ENCODE results near the gene TPRN.

Gene TPRN

DNA sequence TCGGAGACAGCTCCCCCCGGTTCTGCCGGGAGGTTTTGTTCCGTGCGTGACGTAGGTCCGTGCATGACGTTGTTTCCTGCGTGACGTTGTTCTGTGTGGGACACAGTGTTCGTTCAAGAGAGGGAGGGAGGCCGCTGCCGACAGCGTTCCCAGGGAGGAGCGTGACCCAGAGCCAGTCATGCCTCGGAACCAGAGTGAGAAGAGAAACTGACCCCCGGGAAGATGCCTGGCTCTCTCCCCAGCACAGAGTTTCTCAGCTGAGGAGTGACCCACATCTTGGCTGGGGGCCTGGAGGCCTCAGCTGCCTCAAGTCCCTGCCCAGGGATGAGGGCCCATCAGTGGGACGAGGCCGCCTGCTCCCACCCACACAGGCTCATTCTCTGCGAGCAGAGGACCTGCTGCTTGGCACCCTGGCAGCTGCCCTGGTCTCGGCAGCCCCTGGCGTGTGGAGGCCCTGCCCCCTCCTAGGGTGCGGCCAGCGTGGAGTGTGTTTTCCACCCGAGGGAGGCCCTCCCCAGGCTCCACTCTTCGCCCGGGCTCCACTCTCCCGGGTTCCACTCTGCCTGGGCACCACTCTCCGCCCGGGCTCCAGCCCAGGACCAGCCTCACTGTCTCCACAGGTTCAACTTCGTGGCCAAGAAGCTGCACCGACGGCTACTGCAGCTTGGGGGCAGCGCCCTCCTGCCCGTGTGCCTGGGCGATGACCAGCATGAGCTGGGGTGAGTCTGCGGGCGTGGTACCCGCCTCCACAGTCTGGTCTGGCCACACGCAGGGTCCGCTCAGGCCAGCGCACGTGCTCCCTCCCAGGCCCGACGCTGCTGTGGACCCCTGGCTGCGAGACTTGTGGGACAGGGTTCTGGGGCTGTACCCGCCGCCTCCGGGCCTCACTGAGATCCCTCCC lies 12.9 kb upstream of the TPRN start:
- no peak overlapping the region for H3K27ac Mint-ChIP-seq
- ATAC-seq (no peak), DNase-seq (no peak)
- H3K27me3 Mint-ChIP-seq: no peaks in the 10 kb centered on the region
- H3K4me1 Mint-ChIP-seq: peaks cover 1% of the 10 kb centered on the region
- no peak overlapping the region for H3K4me3 Mint-ChIP-seq
- peaks cover 10% of the 10 kb centered on the region for H3K36me3 Mint-ChIP-seq (ENCODE audit: low read depth)
- H3K9me3 Mint-ChIP-seq: no peaks in the 10 kb centered on the region

DNA sequence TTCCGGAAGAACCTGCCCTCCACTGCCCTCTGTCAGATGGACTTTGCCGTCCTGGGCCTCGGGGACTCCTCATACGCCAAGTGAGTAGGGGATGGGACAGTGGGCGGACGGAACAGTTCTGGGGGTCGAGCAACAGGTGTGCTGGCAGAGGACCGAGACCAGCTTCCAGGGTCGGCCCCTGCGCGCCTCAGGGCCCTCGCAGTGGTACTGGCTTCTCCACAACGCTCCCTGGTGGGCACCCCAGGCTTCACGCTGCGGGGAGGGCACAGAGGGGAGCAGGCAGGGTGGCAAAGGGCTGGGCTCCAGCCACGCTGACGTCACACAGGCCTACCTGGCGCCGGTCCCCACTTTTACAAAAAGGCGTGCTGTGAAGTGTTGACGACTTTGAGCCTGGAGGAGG lies 12.0 kb upstream of the TPRN start:
- no peaks in the 10 kb centered on the region for H3K9me3 Mint-ChIP-seq
- no peak overlapping the region for H3K4me3 Mint-ChIP-seq
- H3K27ac Mint-ChIP-seq: no peak overlapping the region
- H3K36me3 Mint-ChIP-seq (ENCODE audit: low read depth): peaks cover 13% of the 10 kb centered on the region
- DNase-seq (no peak), ATAC-seq (no peak)
- no peaks in the 10 kb centered on the region for H3K27me3 Mint-ChIP-seq
- peaks cover 3% of the 10 kb centered on the region for H3K4me1 Mint-ChIP-seq

DNA sequence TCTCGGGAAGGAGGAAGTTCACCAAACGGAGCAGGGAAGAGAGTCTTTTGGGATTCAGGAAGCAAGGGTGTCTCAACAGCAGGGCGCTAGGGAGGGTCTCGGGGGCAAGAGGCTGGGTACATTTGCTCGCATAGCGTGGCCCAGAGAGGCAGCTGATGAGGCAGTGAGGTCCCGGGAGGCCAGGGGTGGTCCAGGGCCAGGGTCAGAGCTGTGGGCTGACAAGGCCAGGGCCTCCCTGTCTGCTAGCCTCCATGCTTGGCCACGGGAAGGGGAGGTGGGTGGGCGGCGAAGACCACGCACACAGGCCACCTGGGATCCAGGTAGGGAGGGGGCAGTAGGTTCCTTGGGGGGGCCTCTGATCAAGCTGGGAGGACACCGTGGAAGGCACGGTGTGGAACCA lies 11.0 kb upstream of the TPRN start:
- peaks cover 13% of the 10 kb centered on the region for H3K4me1 Mint-ChIP-seq
- H3K4me3 Mint-ChIP-seq: no peak overlapping the region
- H3K36me3 Mint-ChIP-seq (ENCODE audit: low read depth): peaks cover 21% of the 10 kb centered on the region
- no peak for DNase-seq
- no peaks in the 10 kb centered on the region for H3K9me3 Mint-ChIP-seq
- H3K27me3 Mint-ChIP-seq: no peaks in the 10 kb centered on the region
- H3K27ac Mint-ChIP-seq: no peak overlapping the region
- ATAC-seq: no peak

DNA sequence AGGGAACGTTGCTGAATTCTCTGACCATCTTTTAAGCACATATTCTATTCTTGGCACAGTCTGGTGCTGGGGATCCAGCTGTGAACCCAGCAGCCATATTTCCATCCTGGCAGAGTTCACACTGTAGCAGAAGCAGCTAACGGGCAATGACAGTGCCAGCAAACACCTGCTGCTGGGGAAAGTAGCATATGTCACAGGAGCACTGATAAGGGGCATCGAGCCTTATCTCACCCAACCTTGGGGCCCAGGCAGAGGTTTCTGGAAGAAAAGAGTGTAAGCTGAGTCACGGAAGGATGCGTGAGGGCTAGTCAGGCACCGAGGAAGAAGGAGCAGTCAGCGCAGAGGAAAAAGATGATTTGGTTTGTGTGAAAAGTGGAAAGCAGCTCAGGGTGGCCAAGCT lies 6.1 kb upstream of the TPRN start:
- H3K9me3 Mint-ChIP-seq: no peaks in the 10 kb centered on the region
- ATAC-seq (no peak), DNase-seq (no peak)
- peak overlapping the region; percentile 89 for H3K27ac Mint-ChIP-seq
- H3K27me3 Mint-ChIP-seq: no peaks in the 10 kb centered on the region
- peak overlapping the region; percentile 90 for H3K4me3 Mint-ChIP-seq
- H3K36me3 Mint-ChIP-seq (ENCODE audit: low read depth): peaks cover 20% of the 10 kb centered on the region
- H3K4me1 Mint-ChIP-seq: peaks cover 44% of the 10 kb centered on the region

DNA sequence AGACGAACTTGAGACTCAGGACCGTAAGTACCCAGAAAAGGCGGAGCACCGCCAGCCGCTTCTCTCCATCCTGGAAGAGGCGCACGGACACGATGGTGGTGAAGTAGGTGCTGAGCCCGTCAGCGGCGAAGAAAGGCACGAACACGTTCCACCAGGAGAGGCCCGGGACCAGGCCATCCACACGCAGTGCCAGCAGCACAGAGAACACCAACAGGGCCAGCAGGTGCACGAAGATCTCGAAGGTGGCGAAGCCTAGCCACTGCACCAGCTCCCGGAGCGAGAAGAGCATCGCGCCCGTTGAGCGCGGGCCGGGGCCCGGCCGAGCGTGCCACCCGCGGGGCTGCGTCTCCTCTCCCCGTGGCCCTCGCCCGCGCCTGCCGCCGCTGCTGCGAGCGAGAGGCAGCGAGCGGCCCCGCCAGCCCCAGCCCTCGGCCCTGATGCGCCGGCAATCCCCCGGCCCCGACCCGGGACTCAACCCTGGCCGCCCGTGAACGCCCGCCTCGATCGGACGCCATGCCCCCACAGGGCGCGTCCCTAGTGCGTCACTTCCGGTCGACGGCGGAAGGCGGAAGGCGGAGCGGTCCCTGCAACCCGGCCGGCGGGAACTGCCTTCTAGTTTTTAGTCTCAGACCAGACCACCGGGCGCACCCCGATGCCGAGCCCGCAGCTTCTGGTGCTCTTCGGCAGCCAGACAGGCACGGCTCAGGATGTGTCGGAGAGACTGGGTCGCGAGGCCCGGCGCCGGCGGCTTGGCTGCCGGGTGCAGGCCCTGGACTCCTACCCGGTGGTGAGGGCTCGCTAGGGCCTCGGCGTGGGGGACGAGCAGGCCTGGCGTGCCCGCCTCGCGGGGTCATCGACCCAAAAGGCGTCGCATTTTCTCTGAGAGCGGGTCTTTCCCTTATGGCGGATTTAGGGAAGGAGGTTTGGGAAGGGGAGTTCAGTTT lies 4.9 kb upstream of the TPRN start, which contains the start of the genes NDOR1 and TMEM203:
TSS of gene NDOR1 (plus strand) at position 575 of the 944 bp plus-strand sequence. CDS start at position 653, 78 bp downstream.
TSS of gene TMEM203 (minus strand) at position 523 of the 944 bp plus-strand sequence. CDS start at position 289, 234 bp downstream.
- Mint-ChIP-seq H3K27me3 (no peaks in the 10 kb centered on the region), H3K9me3 (no peaks in the 10 kb centered on the region), H3K36me3 (ENCODE audit: low read depth) (peaks cover 19% of the 10 kb centered on the region), H3K27ac (peak within 1 kb of the TSS; percentile 89), H3K4me1 (peaks cover 49% of the 10 kb centered on the region), H3K4me3 (peak within 1 kb of the TSS; percentile 90)
- peak; percentile 60 for ATAC-seq
- DNase-seq: peak; percentile 98

DNA sequence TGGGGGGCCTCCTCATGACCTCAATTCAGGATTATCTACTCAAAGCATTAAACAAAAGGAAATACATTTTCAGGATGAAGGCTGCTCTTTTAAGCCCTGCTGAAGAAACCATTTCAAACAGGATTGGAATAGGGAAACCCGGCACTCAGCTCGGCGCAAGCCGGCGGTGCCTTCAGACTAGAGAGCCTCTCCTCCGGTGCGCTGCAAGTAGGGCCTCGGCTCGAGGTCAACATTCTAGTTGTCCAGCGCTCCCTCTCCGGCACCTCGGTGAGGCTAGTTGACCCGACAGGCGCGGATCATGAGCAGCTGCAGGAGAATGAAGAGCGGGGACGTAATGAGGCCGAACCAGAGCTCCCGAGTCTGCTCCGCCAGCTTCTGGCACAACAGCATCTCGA lies 4.2 kb upstream of the TPRN start:
- peak overlapping the region; percentile 89 for H3K27ac Mint-ChIP-seq
- peak overlapping the region; percentile 90 for H3K4me3 Mint-ChIP-seq
- no peaks in the 10 kb centered on the region for H3K27me3 Mint-ChIP-seq
- ATAC-seq: no peak
- DNase-seq: no peak
- H3K9me3 Mint-ChIP-seq: no peaks in the 10 kb centered on the region
- H3K36me3 Mint-ChIP-seq (ENCODE audit: low read depth): peaks cover 15% of the 10 kb centered on the region
- peaks cover 49% of the 10 kb centered on the region for H3K4me1 Mint-ChIP-seq

DNA sequence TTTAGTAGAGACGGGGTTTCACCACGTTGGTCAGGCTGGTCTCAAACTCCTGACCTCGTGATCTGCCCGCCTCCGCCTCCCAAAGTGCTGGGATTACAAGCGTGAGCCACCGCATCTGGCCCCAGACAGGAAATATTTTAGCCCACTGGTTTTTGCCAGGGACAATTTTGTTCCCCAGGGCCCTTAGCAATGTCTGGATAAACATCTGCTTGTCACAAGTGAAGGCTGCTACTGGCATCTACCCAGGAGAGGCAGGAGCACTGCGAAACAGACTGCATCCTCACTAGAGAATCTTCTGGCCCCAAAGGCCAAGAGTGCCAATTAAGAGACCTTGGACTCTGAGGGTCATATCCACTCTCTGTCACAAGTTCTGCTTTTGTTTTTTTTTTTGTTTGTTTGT lies 2.4 kb upstream of the TPRN start:
- Mint-ChIP-seq H3K27me3 (no peaks in the 10 kb centered on the region), H3K4me3 (no peak overlapping the region), H3K36me3 (ENCODE audit: low read depth) (peaks cover 11% of the 10 kb centered on the region), H3K9me3 (no peaks in the 10 kb centered on the region), H3K4me1 (peaks cover 50% of the 10 kb centered on the region), H3K27ac (no peak overlapping the region)
- DNase-seq (no peak), ATAC-seq (no peak)

DNA sequence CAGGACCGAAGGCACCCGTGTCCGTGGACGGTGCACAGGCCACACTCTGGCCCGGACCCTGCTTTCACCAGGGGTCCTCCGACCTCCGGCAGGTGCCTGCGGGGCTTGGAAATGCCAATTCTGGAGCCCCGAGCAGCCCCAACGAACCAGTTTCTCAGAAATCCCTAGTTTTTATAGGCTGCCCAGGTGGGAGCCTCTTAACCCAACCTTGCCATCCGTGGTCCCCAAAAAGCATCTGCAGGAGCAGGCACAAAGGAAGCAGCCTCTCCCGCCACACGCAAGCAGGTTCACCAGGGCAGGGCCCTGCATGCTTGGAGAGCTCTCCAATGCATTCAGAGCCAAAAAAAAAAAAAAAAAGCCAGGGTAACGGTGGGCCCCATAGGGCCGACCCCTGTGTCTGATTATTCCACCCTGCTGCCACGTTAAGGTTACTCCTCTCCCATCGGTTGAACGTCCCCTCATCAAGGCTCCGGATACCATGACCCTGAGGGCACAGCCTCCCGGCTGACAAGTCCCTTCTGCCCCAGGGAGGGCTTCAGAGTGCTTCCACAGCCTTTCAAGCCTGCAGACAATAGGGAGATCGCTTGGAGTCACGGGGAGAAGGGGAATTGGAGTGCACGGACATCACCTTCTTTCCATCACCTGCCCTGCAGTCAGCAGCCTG lies 796 bp upstream of the TPRN start:
- Mint-ChIP-seq H3K27me3 (no peaks in the 10 kb centered on the region), H3K27ac (peak overlapping the region; percentile 62), H3K4me1 (peaks cover 37% of the 10 kb centered on the region), H3K9me3 (no peaks in the 10 kb centered on the region), H3K4me3 (peak overlapping the region; percentile 78), H3K36me3 (ENCODE audit: low read depth) (peaks cover 3% of the 10 kb centered on the region)
- ATAC-seq (no peak), DNase-seq (no peak)

DNA sequence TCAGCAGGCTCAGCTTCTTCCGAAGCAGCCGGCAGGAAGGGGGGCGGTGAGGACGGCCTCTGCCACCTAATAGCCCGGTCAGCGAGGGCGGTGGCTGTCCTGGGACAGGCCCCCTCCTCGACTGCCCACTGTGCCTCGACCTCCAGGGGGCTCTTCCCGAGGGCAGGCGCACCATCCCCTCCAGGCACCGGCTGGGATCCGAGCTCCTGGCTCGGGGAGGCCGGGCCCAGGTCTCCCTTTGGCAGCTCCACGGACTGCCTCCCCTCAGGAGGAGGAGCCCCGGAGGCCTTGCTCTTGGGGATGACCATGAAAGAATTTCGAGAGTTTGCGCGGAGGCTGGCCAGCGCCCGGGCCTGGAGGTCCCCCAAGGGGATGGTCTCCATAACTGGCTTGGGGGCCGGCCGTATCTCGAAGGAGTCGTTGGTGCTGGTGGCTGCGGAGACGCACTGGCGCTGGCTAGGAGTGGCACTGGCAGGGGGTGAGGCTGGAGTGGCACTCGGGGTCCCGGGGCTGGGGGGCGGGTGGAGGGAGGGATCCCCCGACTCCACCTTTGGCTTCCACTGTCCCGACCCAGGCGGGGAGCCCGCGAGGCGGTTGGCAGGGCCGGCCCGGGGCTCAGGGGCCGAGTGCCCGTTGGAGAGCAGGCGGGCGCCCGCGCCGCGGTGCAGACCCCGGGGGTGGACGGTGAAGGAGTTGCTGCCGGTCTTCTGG lies 975 bp downstream of the TPRN start:
- Mint-ChIP-seq H3K36me3 (ENCODE audit: low read depth) (no peaks in the 10 kb centered on the region), H3K27ac (no peak overlapping the region), H3K4me3 (peak overlapping the region; percentile 73), H3K27me3 (no peaks in the 10 kb centered on the region), H3K9me3 (no peaks in the 10 kb centered on the region), H3K4me1 (peaks cover 30% of the 10 kb centered on the region)
- DNase-seq (no peak), ATAC-seq (no peak)

DNA sequence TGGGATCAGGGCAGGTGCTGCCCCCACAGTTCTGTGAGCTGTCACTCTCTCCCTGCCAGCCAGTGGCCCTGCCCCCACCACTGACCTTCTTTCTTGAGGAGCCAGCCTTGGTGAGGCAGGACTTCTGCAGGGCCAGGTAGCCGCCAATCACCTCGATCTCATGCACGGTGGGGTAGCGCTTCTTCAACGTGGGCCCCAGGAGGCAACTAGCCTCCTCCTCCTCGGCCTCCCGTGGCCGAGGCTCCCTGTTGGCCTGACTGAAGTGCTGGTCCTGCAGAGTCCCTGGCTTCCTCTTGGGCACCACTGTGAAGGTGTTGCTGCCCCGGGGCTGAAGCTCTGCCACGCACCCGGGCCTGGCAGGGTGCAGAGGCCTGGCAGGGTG lies 1.6 kb downstream of the TPRN start:
- H3K36me3 Mint-ChIP-seq (ENCODE audit: low read depth): no peaks in the 10 kb centered on the region
- no peak overlapping the region for H3K4me3 Mint-ChIP-seq
- ATAC-seq: no peak
- H3K27ac Mint-ChIP-seq: no peak overlapping the region
- no peaks in the 10 kb centered on the region for H3K27me3 Mint-ChIP-seq
- H3K9me3 Mint-ChIP-seq: no peaks in the 10 kb centered on the region
- DNase-seq: no peak
- H3K4me1 Mint-ChIP-seq: peaks cover 23% of the 10 kb centered on the region

DNA sequence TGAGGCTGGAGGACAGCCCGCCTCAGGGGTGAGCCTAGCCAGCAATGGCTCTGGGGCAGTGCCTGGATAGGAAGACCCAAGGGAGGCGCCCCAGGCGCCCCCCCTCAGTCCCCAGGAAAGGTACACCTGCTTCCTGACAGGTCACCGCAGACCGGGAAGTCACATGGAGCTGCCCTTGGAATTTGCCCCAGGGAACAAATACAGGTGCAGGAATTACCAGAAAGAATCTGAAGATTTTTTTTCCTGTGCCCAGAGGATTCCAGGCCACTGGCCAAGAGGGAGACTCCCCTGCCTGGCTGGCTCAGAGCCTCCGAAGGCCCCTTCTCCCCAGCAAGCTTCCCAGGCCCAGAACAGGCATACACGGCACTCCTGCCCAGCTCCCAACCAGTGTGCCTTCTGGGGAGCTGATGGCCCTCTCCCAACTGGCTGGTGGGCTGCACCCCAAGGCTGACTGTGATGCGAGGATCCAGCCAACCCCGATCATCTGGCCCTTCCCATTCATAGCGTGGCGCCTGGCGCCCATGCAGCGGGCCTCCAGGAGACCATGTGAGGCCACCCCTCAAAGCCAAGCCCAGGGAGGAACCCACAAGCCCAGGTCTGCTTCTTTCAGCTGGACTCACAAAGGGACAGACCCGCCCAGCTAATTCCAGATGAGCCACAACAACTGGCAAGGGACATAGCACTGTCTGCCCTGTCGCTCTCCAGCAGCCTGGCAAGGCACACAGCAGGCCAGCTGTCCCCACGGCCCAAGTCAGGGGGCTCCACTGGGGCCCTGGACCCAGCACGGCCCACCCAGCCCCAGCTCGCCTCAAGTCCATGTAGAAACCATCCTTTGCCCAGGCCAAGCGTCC lies 2.3 kb downstream of the TPRN start:
- Mint-ChIP-seq H3K27ac (no peak overlapping the region), H3K9me3 (no peaks in the 10 kb centered on the region), H3K27me3 (no peaks in the 10 kb centered on the region), H3K36me3 (ENCODE audit: low read depth) (no peaks in the 10 kb centered on the region), H3K4me3 (no peak overlapping the region), H3K4me1 (peaks cover 17% of the 10 kb centered on the region)
- DNase-seq: no peak
- ATAC-seq: no peak

DNA sequence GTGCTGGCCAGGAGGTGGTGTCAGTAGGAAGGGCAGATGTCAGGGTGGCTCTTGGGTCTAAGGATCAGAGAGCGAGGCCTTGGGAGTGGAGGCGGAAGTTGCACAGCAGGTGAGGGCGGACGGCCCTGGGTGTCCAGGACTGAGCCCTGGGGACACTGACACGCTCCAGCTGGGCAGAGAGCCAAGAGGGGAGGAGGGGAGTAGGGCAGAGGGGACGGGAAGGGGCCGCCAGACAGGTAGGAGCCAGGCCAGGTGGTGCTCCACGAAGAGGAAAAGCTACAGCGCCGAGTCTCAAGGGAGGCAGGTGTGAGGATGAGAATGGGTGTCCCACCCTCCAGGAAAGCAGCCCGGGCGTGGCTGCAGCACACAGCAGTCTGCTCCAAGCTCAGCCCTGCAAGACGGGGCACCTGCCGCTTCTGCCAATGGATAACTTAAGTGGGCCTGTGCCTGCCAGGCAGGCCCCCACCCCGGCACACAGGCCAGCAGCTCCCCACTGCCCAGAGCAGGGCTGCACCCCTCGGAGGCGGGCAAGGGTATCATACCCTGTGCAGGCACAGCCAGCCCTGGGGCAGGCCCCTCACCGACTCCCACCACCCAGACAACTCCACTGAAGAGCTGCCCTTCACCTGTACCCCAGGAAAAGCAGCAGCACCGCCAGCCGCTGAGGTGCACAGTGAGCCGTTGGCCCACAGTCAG lies 4.9 kb downstream of the TPRN start:
- H3K4me3 Mint-ChIP-seq: no peak overlapping the region
- ATAC-seq (no peak), DNase-seq (no peak)
- H3K27me3 Mint-ChIP-seq: no peaks in the 10 kb centered on the region
- H3K4me1 Mint-ChIP-seq: peaks cover 6% of the 10 kb centered on the region
- H3K9me3 Mint-ChIP-seq: no peaks in the 10 kb centered on the region
- peaks cover 3% of the 10 kb centered on the region for H3K36me3 Mint-ChIP-seq (ENCODE audit: low read depth)
- H3K27ac Mint-ChIP-seq: no peak overlapping the region

DNA sequence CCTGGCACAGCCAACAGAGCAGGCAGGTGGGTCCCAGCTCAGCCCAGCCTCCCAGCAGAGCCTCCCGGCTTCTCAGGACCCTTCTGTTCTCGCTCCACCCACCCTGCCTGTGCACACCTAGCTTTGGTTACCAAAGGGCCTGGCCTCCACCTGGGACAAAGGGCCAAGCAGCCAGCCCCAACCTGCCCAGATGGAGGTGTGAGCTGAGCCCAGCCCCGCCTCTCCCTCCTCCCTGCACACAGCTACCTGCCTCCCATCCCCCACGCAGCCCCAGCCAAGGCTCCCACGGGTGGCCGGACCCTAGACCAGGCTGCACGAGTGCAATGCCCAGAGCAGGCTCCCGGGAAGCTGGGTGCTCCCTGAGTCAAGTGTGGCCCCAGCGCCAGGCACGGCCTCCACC lies 5.6 kb downstream of the TPRN start:
- H3K27ac Mint-ChIP-seq: no peak overlapping the region
- no peak for DNase-seq
- peaks cover 11% of the 10 kb centered on the region for H3K4me1 Mint-ChIP-seq
- no peak overlapping the region for H3K4me3 Mint-ChIP-seq
- H3K27me3 Mint-ChIP-seq: no peaks in the 10 kb centered on the region
- H3K36me3 Mint-ChIP-seq (ENCODE audit: low read depth): peaks cover 5% of the 10 kb centered on the region
- no peaks in the 10 kb centered on the region for H3K9me3 Mint-ChIP-seq
- no peak for ATAC-seq
